A549 treated with RU486 at 1 μM for 4 hours (cell line): ENCODE measurements around the gene SNX17. TPM values are rescaled to one million over a fixed set of nuclear protein-coding genes. Genes with fewer than 3 reads are reported as not detected.

Experiments used
- total RNA-seq: library from RNA; stranded (reverse); fragments of 200-300 nt; extraction: Qiagen RNA extraction; gene quantifications from 5 replicates; pipeline ENCODE4 v1.2.3, GENCODE V29; 2022; ENCODE audit warnings: low read depth

The SNX17 gene
- 126 to 150 TPM (median 142 TPM) in 5 replicates for total RNA-seq

GRCh38 chr2:27370026-27370815 is at the start of gene SNX17, which contains the start of gene EIF2B4:
TSS of gene SNX17 (plus strand) at chr2:27370616. CDS start at chr2:27370744, 128 bp downstream.
TSS of gene EIF2B4 (minus strand) at chr2:27370338. CDS start at chr2:27370314, 24 bp downstream.

GRCh38 chr2:27322766-27323595 is 47.4 kb upstream of the SNX17 start, which contains the start of gene MPV17:
TSS of gene MPV17 (minus strand) at chr2:27323097. CDS start at chr2:27322517, 580 bp downstream.

GRCh38 chr2:27356382-27357181 is 13.8 kb upstream of the SNX17 start, which contains the start of gene GTF3C2:
TSS of gene GTF3C2 (minus strand) at chr2:27356764. CDS start at chr2:27343554, 13,210 bp downstream.

GRCh38 chr2:27380626-27381545 is 10.5 kb downstream of the SNX17 start, which contains the start of gene ZNF513:
TSS of gene ZNF513 (minus strand) at chr2:27380734. CDS start at chr2:27380526, 208 bp downstream.

GRCh38 chr2:27409321-27410073 is 39.1 kb downstream of the SNX17 start, which contains the start of gene PPM1G:
TSS of gene PPM1G (minus strand) at chr2:27409591. CDS start at chr2:27409422, 169 bp downstream.

Other genes starting within 250 kb of the SNX17 start
- 0.75 to 1.5 TPM (median 1.3 TPM) in 5 replicates for gene ABHD1, start 246.8 kb upstream of the SNX17 start, total RNA-seq
- gene PREB, start 236.0 kb upstream of the SNX17 start, total RNA-seq = 46.4 to 65.5 TPM (median 62.6 TPM) in 5 replicates
- not detected in 5 replicates for gene PRR30, start 231.2 kb upstream of the SNX17 start, total RNA-seq
- gene TCF23, start 221.6 kb upstream of the SNX17 start, total RNA-seq = not detected in 5 replicates
- gene ATRAID, start 158.6 kb upstream of the SNX17 start, total RNA-seq = 207 to 224 TPM (median 215 TPM) in 5 replicates
- gene SLC5A6, start 158.3 kb upstream of the SNX17 start, total RNA-seq = 64.9 to 70.5 TPM (median 69.7 TPM) in 5 replicates
- gene CAD, start 153.2 kb upstream of the SNX17 start, total RNA-seq = 50.1 to 70.8 TPM (median 60.1 TPM) in 5 replicates
- gene SLC30A3, start 107.6 kb upstream of the SNX17 start, total RNA-seq = 2.5 to 3.8 TPM (median 3.8 TPM) in 5 replicates
- gene DNAJC5G, start 95.2 kb upstream of the SNX17 start, total RNA-seq = not detected in 5 replicates
- 0.46 to 0.95 TPM (median 0.48 TPM) in 5 replicates for gene TRIM54, start 88.2 kb upstream of the SNX17 start, total RNA-seq
- gene UCN, start 62.2 kb upstream of the SNX17 start, total RNA-seq = 0.71 to 2.2 TPM (median 1.8 TPM) in 5 replicates
- gene MPV17, start 47.5 kb upstream of the SNX17 start, total RNA-seq = 69.2 to 99.8 TPM (median 85.7 TPM) in 5 replicates
- gene GTF3C2, start 13.9 kb upstream of the SNX17 start, total RNA-seq = 55.1 to 68.3 TPM (median 62.9 TPM) in 5 replicates
- gene EIF2B4, start 278 bp upstream of the SNX17 start, total RNA-seq = 52.9 to 65.7 TPM (median 58.5 TPM) in 5 replicates
- 9.6 to 15.2 TPM (median 13.8 TPM) in 5 replicates for gene ZNF513, start 10.1 kb downstream of the SNX17 start, total RNA-seq
- gene PPM1G, start 39.0 kb downstream of the SNX17 start, total RNA-seq = 171 to 187 TPM (median 176 TPM) in 5 replicates
- 125 to 139 TPM (median 132 TPM) in 5 replicates for gene NRBP1, start 58.0 kb downstream of the SNX17 start, total RNA-seq
- 0.66 to 1.1 TPM (median 0.73 TPM) in 5 replicates for gene KRTCAP3, start 71.8 kb downstream of the SNX17 start, total RNA-seq
- gene IFT172, start 119.1 kb downstream of the SNX17 start, total RNA-seq = 6.9 to 9.3 TPM (median 8.3 TPM) in 5 replicates
- 2.1 to 5.5 TPM (median 4.2 TPM) in 5 replicates for gene FNDC4, start 124.6 kb downstream of the SNX17 start, total RNA-seq
- 0.17 to 0.62 TPM (median 0.42 TPM) in 4 of 5 replicates, not detected in the other for gene GCKR, start 126.2 kb downstream of the SNX17 start, total RNA-seq
- gene ZNF512, start 212.4 kb downstream of the SNX17 start, total RNA-seq = 13.5 to 19.0 TPM (median 17.1 TPM) in 5 replicates